Activated CD8-positive, alpha-beta memory T cell treated with anti-CD3 and anti-CD28 coated beads, Interleukin-2, amount 50 U/mL, for 48 hours (primary cell): ENCODE data around the gene HYOU1.
"Not testable (repeated sequence)": the region's sequence is repeated elsewhere in the genome, so short reads cannot be mapped to it uniquely, and the experiment has no call there.

ENCODE experiments used
- DNase-seq: peaks from one replicate; pipeline ENCODE4 v3.0.0-alpha.2; 2020

Gene HYOU1

GRCh38 chr11:119042927-119043326 is 14.1 kb downstream of the HYOU1 start:
- DNase-seq: no peak

GRCh38 chr11:119041821-119042514 is 15.0 kb downstream of the HYOU1 start:
- no peak for DNase-seq

GRCh38 chr11:119039471-119039870 is 17.5 kb downstream of the HYOU1 start:
- not testable (repeated sequence) for DNase-seq

GRCh38 chr11:119038884-119039283 is 18.1 kb downstream of the HYOU1 start:
- DNase-seq: no peak

- DNase-seq: no peak
These were observed 22.2 kb downstream of the HYOU1 start for GRCh38 chr11:119034813-119035212.

- DNase-seq: not testable (repeated sequence)
These were observed 23.6 kb downstream of the HYOU1 start for GRCh38 chr11:119033421-119033820.

GRCh38 chr11:119031912-119032280 is 25.1 kb downstream of the HYOU1 start:
- no peak for DNase-seq

- peak; percentile 100 for DNase-seq
These were observed 26.5 kb downstream of the HYOU1 start, which contains the start of gene SLC37A4 for GRCh38 chr11:119030329-119031047. Gene SLC37A4, minus strand, starts transcription at chr11:119030877.

GRCh38 chr11:119030029-119030328 is 27.0 kb downstream of the HYOU1 start:
- no peak for DNase-seq

GRCh38 chr11:119029340-119030028 is 27.5 kb downstream of the HYOU1 start:
- no peak for DNase-seq

- no peak for DNase-seq
These were observed 28.0 kb downstream of the HYOU1 start for GRCh38 chr11:119029069-119029339.

- no peak for DNase-seq
These were observed 28.5 kb downstream of the HYOU1 start for GRCh38 chr11:119028346-119029068.

- no peak for DNase-seq
These were observed 29.3 kb downstream of the HYOU1 start for GRCh38 chr11:119027561-119028345.

- no peak for DNase-seq
These were observed 30.0 kb downstream of the HYOU1 start for GRCh38 chr11:119026970-119027369.

- no peak for DNase-seq
These were observed 30.8 kb downstream of the HYOU1 start for GRCh38 chr11:119025978-119026766.

GRCh38 chr11:119025541-119025940 is 31.5 kb downstream of the HYOU1 start:
- DNase-seq: no peak

- DNase-seq: no peak
These were observed 31.9 kb downstream of the HYOU1 start for GRCh38 chr11:119025099-119025473.

- DNase-seq: no peak
These were observed 32.4 kb downstream of the HYOU1 start for GRCh38 chr11:119024430-119025098.

GRCh38 chr11:119023741-119024140 is 33.3 kb downstream of the HYOU1 start:
- DNase-seq: no peak

- no peak for DNase-seq
These were observed 35.4 kb downstream of the HYOU1 start for GRCh38 chr11:119021631-119022030.

GRCh38 chr11:119019996-119020395 is 37.0 kb downstream of the HYOU1 start:
- no peak for DNase-seq
